Measurements from ENCODE around the gene MDC1.

- no peak for TF ChIP-seq CTCF (conservative IDR thresholded peaks at IDR 0.05; ENCODE audit: low read depth in 2 of 2)
- TF ChIP-seq POLR2AphosphoS5 (IDR thresholded peaks at IDR 0.05; ENCODE audit: low read depth) = no peak
- no peak for TF ChIP-seq JUNB (IDR thresholded peaks at IDR 0.05; ENCODE audit: unreplicated experiment)
- no peak for TF ChIP-seq EZH2phosphoT487 (IDR thresholded peaks at IDR 0.05; ENCODE audit: unreplicated experiment)
- no peak for TF ChIP-seq CREB1 (CRISPR knock-in tag; IDR thresholded peaks at IDR 0.05; ENCODE audit: low read depth)
- no peak for TF ChIP-seq EZH2 (IDR thresholded peaks at IDR 0.05; ENCODE audit: low read depth, unreplicated experiment)
- TF ChIP-seq REST (IDR thresholded peaks at IDR 0.05; ENCODE audit: unreplicated experiment) = no peak
- TF ChIP-seq STAT1 (IDR thresholded peaks at IDR 0.05; ENCODE audit: unreplicated experiment) = no peak
- TF ChIP-seq NANOG (IDR thresholded peaks at IDR 0.05; ENCODE audit: borderline replicate concordance) = no peak
- no peak for TF ChIP-seq ETS1 (IDR thresholded peaks at IDR 0.05)
These were observed 43.5 kb upstream of the MDC1 start for GRCh38 chr6:30760549-30760948.
